CD8-positive, alpha-beta memory T cell (primary cell): ENCODE measurements around the gene DDX47. TPM values are rescaled to one million over a fixed set of nuclear protein-coding genes. Genes with fewer than 3 reads are reported as not detected.
"Not testable (repeated sequence)": the region's sequence is repeated elsewhere in the genome, so short reads cannot be mapped to it uniquely, and the experiment has no call there.

Experiments used
- CTCF ChIA-PET: fragments of 350-600 bp; sonication (Branson Sonifier 250); formaldehyde crosslinking; loops from one replicate; lab custom pipeline; 2021; ENCODE audit warnings: antibody characterized with exemption; lab: Charles Lee
- POLR2A ChIA-PET: fragments of 350-600 bp; sonication (Branson Sonifier 250); formaldehyde crosslinking; loops from one replicate; lab custom pipeline; 2021; ENCODE audit warnings: antibody characterized with exemption; lab: Charles Lee
- DNase-seq, 5 donors: peaks; one replicate each; pipeline versions ENCODE4 v3.0.0 to v3.0.0-alpha.2; 2020 to 2022; ENCODE audit warnings: mixed read lengths in 1 of 5
- H3K27ac ChIP-seq: one replicate; pipeline ENCODE4 v1.7.0; 2013; ENCODE audit warnings: low read depth, mild to moderate bottlenecking, low read length, moderate library complexity
- H3K27me3 ChIP-seq: 2 replicates; pipeline ENCODE4 v1.7.0; 2013; ENCODE audit warnings: low read length, mild to moderate bottlenecking; ENCODE audit not compliant: insufficient read depth, poor library complexity, severe bottlenecking
- H3K36me3 ChIP-seq: 2 replicates; pipeline ENCODE4 v1.7.0; 2013; ENCODE audit warnings: mild to moderate bottlenecking, low read length, moderate library complexity; ENCODE audit not compliant: insufficient read depth
- H3K4me1 ChIP-seq: 2 replicates; pipeline ENCODE4 v1.7.0; 2013; ENCODE audit warnings: mild to moderate bottlenecking, low read length, moderate library complexity; ENCODE audit not compliant: insufficient read depth
- H3K4me3 ChIP-seq: 2 replicates; pipeline ENCODE4 v1.7.0; 2013; ENCODE audit warnings: mild to moderate bottlenecking, low read length
- H3K9me3 ChIP-seq: 2 replicates; pipeline ENCODE4 v1.7.0; 2013; ENCODE audit warnings: mild to moderate bottlenecking, low read length
- H3K27ac Mint-ChIP-seq, 8 donors: one replicate each; pipeline ENCODE4 v1.8.0; 2020 to 2021; ENCODE audit warnings: mixed read lengths in 8 of 8, mild to moderate bottlenecking in 6 of 8, inconsistent platforms in 3 of 8, moderate library complexity in 3 of 8
- H3K27me3 Mint-ChIP-seq, 2 donors: one replicate each; pipeline ENCODE4 v1.8.0; 2020 to 2021; ENCODE audit warnings: mixed read lengths in 2 of 2, mild to moderate bottlenecking in 1 of 2, moderate library complexity in 1 of 2
- H3K36me3 Mint-ChIP-seq, 3 donors: one replicate each; pipeline ENCODE4 v1.8.0; 2020 to 2021; ENCODE audit warnings: mixed read lengths in 3 of 3, inconsistent platforms in 1 of 3, mild to moderate bottlenecking in 1 of 3
- H3K4me1 Mint-ChIP-seq, 3 donors: one replicate each; pipeline ENCODE4 v1.8.0; 2020 to 2021; ENCODE audit warnings: mixed read lengths in 3 of 3, inconsistent platforms in 1 of 3, mild to moderate bottlenecking in 1 of 3
- H3K4me3 Mint-ChIP-seq, 7 donors: one replicate each; pipeline ENCODE4 v1.8.0; 2020 to 2021; ENCODE audit warnings: mixed read lengths in 7 of 7, mild to moderate bottlenecking in 6 of 7, moderate library complexity in 4 of 7, inconsistent platforms in 2 of 7
- H3K9me3 Mint-ChIP-seq, 5 donors: one replicate each; pipeline ENCODE4 v1.8.0; 2020 to 2022; ENCODE audit warnings: mixed read lengths in 5 of 5, mild to moderate bottlenecking in 3 of 5, moderate library complexity in 2 of 5, inconsistent platforms in 1 of 5
- polyA plus RNA-seq: library from polyadenylated mRNA; unstranded; fragments of 300-500 nt; fragmentation: Illumina TruSeq; gene quantifications from one replicate; pipeline ENCODE4 v1.2.3, GENCODE V29; 2021
- total RNA-seq, 2 experiments: library from RNA; stranded (reverse); gene quantifications; one replicate each; pipeline ENCODE4 v1.2.3, GENCODE V29; 2021

Gene DDX47
- total and polyA plus RNA-seq, 3 experiments from 2014 or later, result 64.5 to 106 (median 105) TPM

- H3K4me3 ChIP-seq, result no peak overlapping the region
- CTCF ChIA-PET, result interaction anchor here (5.7 kb wide), 1 partner anchor 19 kb away, joined by 48 read pairs; the partner anchor contains the start of gene APOLD1
- POLR2A ChIA-PET, result no interaction called here
- H3K27ac Mint-ChIP-seq, result peak overlapping the region; percentile 89 to 99 (median 98)
- no peaks in the 10 kb centered on the region for H3K9me3 Mint-ChIP-seq
- H3K9me3 ChIP-seq, result no peaks in the 10 kb centered on the region
- peaks cover 0 to 3% (median 0%) of the 10 kb centered on the region in 3 donors for H3K36me3 Mint-ChIP-seq
- DNase-seq, result no peak
- H3K27me3 ChIP-seq, result no peaks in the 10 kb centered on the region
- no peaks in the 10 kb centered on the region for H3K27me3 Mint-ChIP-seq
- H3K4me3 Mint-ChIP-seq, result peak overlapping the region in 1 of 7 donors; percentile 74
- H3K4me1 ChIP-seq, result peaks cover 36% of the 10 kb centered on the region
- H3K27ac ChIP-seq, result peak overlapping the region; percentile 84
- H3K36me3 ChIP-seq, result no peaks in the 10 kb centered on the region
- H3K4me1 Mint-ChIP-seq, result peaks cover 39 to 56% (median 45%) of the 10 kb centered on the region in 3 donors
Observed at GRCh38 chr12:12806784-12807516, 6.2 kb upstream of the DDX47 start.

- DNase-seq, H3K9me3 ChIP-seq, H3K4me3 ChIP-seq, H3K27me3 Mint-ChIP-seq, H3K27me3 ChIP-seq, H3K36me3 ChIP-seq, H3K36me3 Mint-ChIP-seq, POLR2A ChIA-PET, H3K9me3 Mint-ChIP-seq: not testable (repeated sequence)
- Mint-ChIP-seq H3K4me1 (peaks cover 37 to 51% (median 39%) of the 10 kb centered on the region in 3 donors), H3K4me3 (peak overlapping the region in 2 of 7 donors; percentile 37 to 74), H3K27ac (peak overlapping the region; percentile 89 to 99 (median 98))
- Histone ChIP-seq H3K4me1 (peaks cover 38% of the 10 kb centered on the region), H3K27ac (peak overlapping the region; percentile 84)
- CTCF ChIA-PET, result interaction anchor here (5.7 kb wide), 1 partner anchor 19 kb away, joined by 48 read pairs; the partner anchor contains the start of gene APOLD1
Observed at GRCh38 chr12:12807517-12807903, 5.6 kb upstream of the DDX47 start.

GRCh38 chr12:12807970-12808702 is 5.0 kb upstream of the DDX47 start:
- H3K4me3 Mint-ChIP-seq, result peak overlapping the region; percentile 14 to 86 (median 73)
- H3K36me3 Mint-ChIP-seq, result peaks cover 0 to 1% (median 0%) of the 10 kb centered on the region in 3 donors
- Histone ChIP-seq H3K36me3 (no peaks in the 10 kb centered on the region), H3K27me3 (no peaks in the 10 kb centered on the region), H3K4me1 (peaks cover 39% of the 10 kb centered on the region), H3K4me3 (peak overlapping the region; percentile 35), H3K9me3 (no peaks in the 10 kb centered on the region), H3K27ac (peak overlapping the region; percentile 84)
- no peaks in the 10 kb centered on the region for H3K9me3 Mint-ChIP-seq
- peak; percentile 27 to 84 (median 73) for DNase-seq
- peaks cover 40 to 53% (median 40%) of the 10 kb centered on the region in 3 donors for H3K4me1 Mint-ChIP-seq
- H3K27ac Mint-ChIP-seq, result peak overlapping the region; percentile 91 to 99 (median 99)
- POLR2A ChIA-PET, result interaction anchor here (1.5 kb wide), 1 partner anchor 21 kb away, joined by 11 read pairs; no protein-coding TSS in a partner anchor
- no peaks in the 10 kb centered on the region for H3K27me3 Mint-ChIP-seq
- CTCF ChIA-PET, result interaction anchor here (1.2 to 5.7 kb wide), 2 partner anchors 14 to 20 kb away, joined by 3 to 48 read pairs; partner anchors contain the start of gene APOLD1

DNA sequence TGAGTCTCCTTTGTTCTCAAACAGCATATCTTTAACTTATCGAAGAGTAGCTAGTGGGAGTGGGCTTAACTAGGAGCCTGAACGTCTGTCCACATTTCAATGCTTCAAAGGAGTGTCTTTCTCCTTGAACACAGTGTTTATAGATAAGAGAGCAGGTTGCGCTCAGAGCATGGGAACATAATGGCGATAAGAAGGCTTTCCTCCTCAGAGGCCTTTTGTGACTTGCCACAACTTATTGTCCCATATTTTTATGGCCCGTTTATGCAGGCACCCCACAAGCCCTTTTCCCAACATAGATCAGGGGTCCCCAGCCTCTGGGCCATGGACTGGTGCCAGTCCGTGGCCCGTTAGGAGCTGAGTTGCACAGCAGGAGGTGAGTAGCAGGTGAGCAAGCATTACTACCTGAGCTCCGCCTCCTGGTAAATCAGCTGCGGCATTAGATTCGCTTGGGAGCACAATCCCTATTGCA is 2.6 kb upstream of the DDX47 start:
- peaks cover 50 to 63% (median 58%) of the 10 kb centered on the region in 3 donors for H3K4me1 Mint-ChIP-seq

GRCh38 chr12:12811343-12811742 is 1.8 kb upstream of the DDX47 start:
- H3K4me1 Mint-ChIP-seq, result peaks cover 55 to 66% (median 66%) of the 10 kb centered on the region in 3 donors
- H3K9me3 Mint-ChIP-seq, result no peaks in the 10 kb centered on the region
- Histone ChIP-seq H3K9me3 (no peaks in the 10 kb centered on the region), H3K4me3 (no peak overlapping the region), H3K27me3 (no peaks in the 10 kb centered on the region), H3K27ac (no peak overlapping the region), H3K36me3 (no peaks in the 10 kb centered on the region), H3K4me1 (peaks cover 60% of the 10 kb centered on the region)
- CTCF ChIA-PET, result interaction anchor here (1.2 to 3.1 kb wide), 2 partner anchors 23 to 74 kb away, joined by 3 to 31 read pairs; partner anchors contain the start of gene APOLD1
- no peaks in the 10 kb centered on the region for H3K27me3 Mint-ChIP-seq
- no peak overlapping the region for H3K4me3 Mint-ChIP-seq
- peak overlapping the region in 3 of 8 donors; percentile 36 to 47 (median 47) for H3K27ac Mint-ChIP-seq
- peaks cover 5 to 26% (median 10%) of the 10 kb centered on the region in 3 donors for H3K36me3 Mint-ChIP-seq
- no peak for DNase-seq
- POLR2A ChIA-PET, result no interaction called here

More for the DNA sequence above, 2.6 kb upstream of the DDX47 start:
- peaks cover 53% of the 10 kb centered on the region for H3K4me1 ChIP-seq
- H3K4me3 Mint-ChIP-seq, result no peak overlapping the region
- no peaks in the 10 kb centered on the region for H3K36me3 ChIP-seq
- peaks cover 2 to 19% (median 4%) of the 10 kb centered on the region in 3 donors for H3K36me3 Mint-ChIP-seq
- no peak for DNase-seq
- H3K27me3 ChIP-seq, result no peaks in the 10 kb centered on the region
- no peaks in the 10 kb centered on the region for H3K27me3 Mint-ChIP-seq
- H3K4me3 ChIP-seq, result no peak overlapping the region
- POLR2A ChIA-PET, result no interaction called here
- no peak overlapping the region for H3K27ac ChIP-seq
- no peaks in the 10 kb centered on the region for H3K9me3 ChIP-seq
- peak overlapping the region in 5 of 8 donors; percentile 29 to 99 (median 57) for H3K27ac Mint-ChIP-seq
- CTCF ChIA-PET, result interaction anchor here (1.2 kb wide), 1 partner anchor 74 kb away, joined by 3 read pairs; no protein-coding TSS in a partner anchor
- no peaks in the 10 kb centered on the region for H3K9me3 Mint-ChIP-seq

GRCh38 chr12:12812174-12812573 is 972 bp upstream of the DDX47 start:
- H3K27me3 Mint-ChIP-seq, result no peaks in the 10 kb centered on the region
- Histone ChIP-seq H3K27ac (no peak overlapping the region), H3K4me1 (peaks cover 61% of the 10 kb centered on the region), H3K27me3 (no peaks in the 10 kb centered on the region), H3K36me3 (no peaks in the 10 kb centered on the region), H3K9me3 (no peaks in the 10 kb centered on the region), H3K4me3 (no peak overlapping the region)
- H3K36me3 Mint-ChIP-seq, result peaks cover 5 to 34% (median 13%) of the 10 kb centered on the region in 3 donors
- CTCF ChIA-PET, result interaction anchor here (1.9 to 3.1 kb wide), 3 partner anchors 9 to 75 kb away, joined by 5 to 31 read pairs (median 17); partner anchors contain the start of gene APOLD1
- DNase-seq, result no peak
- POLR2A ChIA-PET, result interaction anchor here (0.9 kb wide), 1 partner anchor 23 kb away, joined by 4 read pairs; no protein-coding TSS in a partner anchor
- H3K4me1 Mint-ChIP-seq, result peaks cover 56 to 69% (median 68%) of the 10 kb centered on the region in 3 donors
- peak overlapping the region in 2 of 8 donors; percentile 9 to 21 for H3K27ac Mint-ChIP-seq
- peak overlapping the region in 1 of 7 donors; percentile 58 for H3K4me3 Mint-ChIP-seq
- no peaks in the 10 kb centered on the region for H3K9me3 Mint-ChIP-seq

GRCh38 chr12:12812618-12813119 is 477 bp upstream of the DDX47 start:
- H3K4me1 ChIP-seq, result peaks cover 56% of the 10 kb centered on the region
- peak overlapping the region; percentile 99 for H3K4me3 ChIP-seq
- no peaks in the 10 kb centered on the region for H3K9me3 Mint-ChIP-seq
- no peak for DNase-seq
- peak overlapping the region in 5 of 7 donors; percentile 87 to 100 (median 99) for H3K4me3 Mint-ChIP-seq
- no peaks in the 10 kb centered on the region for H3K36me3 ChIP-seq
- no peaks in the 10 kb centered on the region for H3K9me3 ChIP-seq
- peak overlapping the region; percentile 76 to 100 (median 98) for H3K27ac Mint-ChIP-seq
- H3K27ac ChIP-seq, result peak overlapping the region; percentile 81
- peaks cover 55 to 69% (median 68%) of the 10 kb centered on the region in 3 donors for H3K4me1 Mint-ChIP-seq
- no peaks in the 10 kb centered on the region for H3K27me3 Mint-ChIP-seq
- ChIA-PET POLR2A (interaction anchor here (0.9 kb wide), 1 partner anchor 23 kb away, joined by 4 read pairs; no protein-coding TSS in a partner anchor), CTCF (interaction anchor here (1.4 to 3.1 kb wide), 4 partner anchors 9 to 443 kb away, joined by 4 to 31 read pairs (median 11); partner anchors contain the start of gene APOLD1)
- no peaks in the 10 kb centered on the region for H3K27me3 ChIP-seq
- peaks cover 5 to 39% (median 13%) of the 10 kb centered on the region in 3 donors for H3K36me3 Mint-ChIP-seq
